ENCODE data around the gene SPEM3.
A peak's percentile ranks its signal among the peaks of the same experiment; 100 is the strongest.

SPEM3 gene

DNA sequence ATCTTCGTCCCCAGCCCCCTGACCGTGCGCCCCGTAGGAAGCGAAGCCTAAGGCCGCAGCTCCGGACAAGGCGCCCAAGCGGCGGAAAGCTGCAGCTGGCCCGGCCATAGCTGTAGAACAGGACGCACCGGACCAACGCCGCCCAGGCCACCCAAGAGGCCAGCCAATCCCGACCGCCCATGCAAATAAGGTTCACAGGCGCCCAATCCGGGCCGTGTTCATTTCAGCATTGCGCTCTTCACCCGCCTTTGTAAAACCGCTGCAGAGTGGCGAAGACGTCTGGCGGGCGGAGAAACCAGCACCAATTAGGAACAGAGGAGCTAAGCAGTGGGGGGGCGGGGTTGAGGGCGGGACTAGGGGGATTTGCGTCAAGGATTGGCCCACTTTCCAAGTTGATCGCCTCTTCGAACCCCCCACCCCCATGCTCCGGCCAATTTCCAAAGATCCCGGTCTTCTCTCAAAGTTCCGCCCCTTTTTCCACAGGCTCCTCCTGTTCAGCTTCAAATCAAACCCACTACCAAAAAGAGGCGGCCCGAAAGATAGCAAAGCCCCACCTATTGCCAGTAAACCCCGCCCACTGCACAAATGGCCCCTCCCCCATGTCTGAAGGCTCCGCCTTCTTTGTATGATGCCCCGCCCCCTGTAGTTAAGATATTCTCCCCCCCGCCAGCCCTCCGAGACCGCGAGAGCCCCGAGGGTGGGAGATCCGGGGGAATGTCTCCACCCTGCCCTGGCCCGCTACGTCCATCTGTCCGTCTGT is 24.5 kb upstream of the SPEM3 start, which contains the start of gene TMEM256:
Gene TMEM256, minus strand, starts transcription at position 121 of the 760 bp plus-strand sequence. Its CDS starts 13 bp downstream, at position 108.
- DNase-seq, result peak; percentile 96

DNA sequence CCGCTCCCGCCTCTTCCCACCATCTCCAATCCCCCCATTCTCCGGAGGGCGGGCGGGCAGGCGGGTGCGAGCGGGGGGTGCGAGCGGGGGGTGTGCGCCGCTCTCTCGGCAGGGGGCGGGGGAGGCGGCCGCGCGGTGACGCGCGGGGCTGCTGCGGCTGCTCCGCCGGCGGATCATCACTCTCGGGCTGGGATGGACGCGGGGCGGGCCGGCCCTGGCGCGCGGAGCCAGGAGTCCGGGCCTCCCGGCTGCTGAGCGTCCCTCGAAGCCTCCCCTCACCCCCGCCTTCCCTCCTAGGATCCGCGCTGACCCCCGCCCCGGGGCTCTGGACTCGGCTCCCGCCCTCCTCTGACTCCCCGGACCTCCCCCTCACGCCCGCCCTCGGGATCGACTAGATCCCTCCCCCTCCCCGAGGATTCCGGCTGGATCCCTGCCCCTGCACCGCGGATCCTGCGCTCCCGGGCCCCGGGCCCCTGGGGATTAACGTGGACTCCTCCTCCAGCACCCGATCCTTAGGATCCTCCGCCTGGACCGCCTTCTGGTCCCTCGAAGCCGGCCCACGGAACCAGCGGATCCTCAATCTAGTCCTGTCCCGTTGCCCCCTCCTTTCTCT is 23.8 kb upstream of the SPEM3 start:
- peak; percentile 61 for DNase-seq

DNA sequence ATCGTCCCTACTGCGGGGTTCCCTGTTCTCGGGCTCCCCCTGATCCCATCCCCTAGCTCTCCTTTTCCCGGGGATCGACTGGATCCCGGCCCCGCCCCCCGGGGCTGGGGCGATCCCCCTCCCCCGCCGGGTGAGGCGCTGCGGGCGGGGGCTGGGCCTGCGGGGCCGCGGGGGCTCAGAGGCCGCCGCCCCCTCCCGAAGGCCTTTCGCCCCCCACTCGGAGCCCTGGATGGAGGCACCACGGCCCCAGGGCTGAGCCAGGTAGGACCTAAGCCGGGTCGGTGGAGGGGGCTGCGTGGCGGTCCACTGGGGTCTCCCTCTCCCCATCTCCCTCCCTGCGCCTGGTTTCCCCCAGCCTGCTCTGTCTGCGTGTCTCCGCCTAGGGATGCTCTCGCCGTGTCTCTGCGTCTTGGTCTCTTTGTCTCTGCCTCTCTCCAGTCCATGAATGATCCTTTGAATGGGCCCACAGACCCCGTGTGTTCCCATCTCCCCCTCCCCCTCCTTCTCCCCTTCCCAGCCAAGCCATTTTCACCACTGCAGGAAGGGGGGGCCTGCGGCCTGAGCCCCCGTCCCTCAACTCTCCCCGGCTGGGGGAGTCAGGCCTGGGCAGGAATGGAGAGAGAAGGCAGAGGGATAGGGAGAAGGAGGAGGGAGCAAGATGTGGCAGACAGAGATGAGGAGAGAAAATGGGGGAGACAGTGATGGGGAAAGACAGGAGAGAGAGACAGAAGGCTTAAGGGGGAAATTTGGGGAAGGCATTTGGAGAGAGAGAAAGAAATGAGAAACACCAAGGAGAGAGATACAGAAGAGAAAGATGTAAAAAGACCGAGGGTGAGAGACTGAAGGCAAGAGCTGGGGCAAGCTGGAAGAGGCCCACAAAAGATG is 23.1 kb upstream of the SPEM3 start:
- DNase-seq, result no peak

DNA sequence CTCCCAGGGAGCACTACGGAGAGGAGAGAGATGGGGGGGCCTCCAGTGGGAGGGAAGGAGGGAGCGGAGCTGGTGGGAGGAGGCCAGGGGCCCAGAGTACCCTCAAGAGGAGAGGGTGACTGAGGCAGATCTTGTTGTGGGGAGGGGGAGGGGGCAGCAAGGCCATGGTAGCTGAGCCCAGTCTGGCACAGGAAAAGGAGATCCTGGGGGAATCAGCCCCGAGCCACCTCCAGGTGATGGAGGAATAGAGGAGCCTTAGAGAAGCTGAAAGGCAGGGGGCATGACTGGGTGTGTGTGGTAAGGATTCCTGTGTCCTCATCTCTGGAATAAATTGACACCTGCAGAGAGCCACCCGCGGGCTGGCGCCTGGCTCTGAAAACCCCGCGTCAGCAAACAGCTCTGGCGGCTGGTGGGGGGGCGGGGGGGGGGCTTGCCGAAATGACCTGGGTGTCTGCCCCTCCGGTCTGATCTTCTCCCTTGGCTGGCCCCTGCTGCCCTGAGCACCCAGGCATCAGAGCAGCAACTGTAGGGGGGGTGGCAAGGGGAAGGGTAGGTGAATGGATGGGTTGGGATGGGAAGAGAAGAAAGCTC is 22.3 kb upstream of the SPEM3 start:
- no peak for DNase-seq

GRCh38 chr17:7407082-7407481 is 21.6 kb upstream of the SPEM3 start:
- no peak for DNase-seq

- no peak for DNase-seq
These were observed 21.0 kb upstream of the SPEM3 start, which contains the start of gene NLGN2 for GRCh38 chr17:7407485-7408251. TSS of gene NLGN2 (plus strand) at chr17:7407845. CDS start at chr17:7408256, 411 bp downstream.

DNA sequence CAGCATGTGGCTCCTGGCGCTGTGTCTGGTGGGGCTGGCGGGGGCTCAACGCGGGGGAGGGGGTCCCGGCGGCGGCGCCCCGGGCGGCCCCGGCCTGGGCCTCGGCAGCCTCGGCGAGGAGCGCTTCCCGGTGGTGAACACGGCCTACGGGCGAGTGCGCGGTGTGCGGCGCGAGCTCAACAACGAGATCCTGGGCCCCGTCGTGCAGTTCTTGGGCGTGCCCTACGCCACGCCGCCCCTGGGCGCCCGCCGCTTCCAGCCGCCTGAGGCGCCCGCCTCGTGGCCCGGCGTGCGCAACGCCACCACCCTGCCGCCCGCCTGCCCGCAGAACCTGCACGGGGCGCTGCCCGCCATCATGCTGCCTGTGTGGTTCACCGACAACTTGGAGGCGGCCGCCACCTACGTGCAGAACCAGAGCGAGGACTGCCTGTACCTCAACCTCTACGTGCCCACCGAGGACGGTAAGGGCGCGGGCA is 20.4 kb upstream of the SPEM3 start:
- peak; percentile 21 for DNase-seq

GRCh38 chr17:7408863-7409262 is 19.8 kb upstream of the SPEM3 start:
- no peak for DNase-seq

GRCh38 chr17:7409716-7410115 is 18.9 kb upstream of the SPEM3 start:
- DNase-seq, result no peak

DNA sequence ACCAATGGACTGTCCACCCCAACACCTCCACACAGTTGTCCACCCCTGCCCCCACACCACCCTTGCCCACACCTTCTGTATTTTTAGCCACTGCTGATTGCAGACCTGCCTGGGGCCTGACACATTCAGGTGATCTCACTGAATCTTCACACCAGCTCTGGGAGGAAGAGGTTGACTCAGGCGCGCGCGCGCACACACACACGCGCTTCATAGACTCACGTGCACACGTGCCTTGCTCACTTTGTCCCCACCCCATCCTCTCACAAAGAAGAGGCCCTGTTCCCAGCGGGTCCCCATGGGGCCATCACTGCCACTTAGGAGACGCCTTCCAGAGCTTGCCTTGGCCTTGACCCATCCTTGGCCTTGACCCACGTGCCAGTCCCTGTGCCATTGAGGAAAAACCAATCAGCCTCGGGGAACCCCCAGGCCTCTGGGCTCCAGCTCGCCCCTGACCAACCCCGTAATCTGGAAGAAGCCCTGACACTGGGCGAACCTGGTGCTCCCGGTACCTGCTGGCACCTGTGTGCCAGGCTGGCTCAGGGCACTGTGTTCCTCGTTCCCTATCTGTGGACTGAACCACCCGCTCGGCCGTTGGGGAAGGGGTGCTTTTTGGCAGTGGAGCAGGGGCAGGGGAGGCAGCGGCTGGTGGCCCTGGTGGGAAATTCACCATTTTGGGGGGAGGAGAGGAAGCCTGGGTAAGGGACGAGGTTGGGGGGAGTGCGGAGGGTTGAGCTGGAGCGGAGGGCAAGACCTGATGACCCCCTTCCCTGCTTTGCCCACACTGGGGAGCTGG is 17.8 kb upstream of the SPEM3 start:
- DNase-seq, result no peak

DNA sequence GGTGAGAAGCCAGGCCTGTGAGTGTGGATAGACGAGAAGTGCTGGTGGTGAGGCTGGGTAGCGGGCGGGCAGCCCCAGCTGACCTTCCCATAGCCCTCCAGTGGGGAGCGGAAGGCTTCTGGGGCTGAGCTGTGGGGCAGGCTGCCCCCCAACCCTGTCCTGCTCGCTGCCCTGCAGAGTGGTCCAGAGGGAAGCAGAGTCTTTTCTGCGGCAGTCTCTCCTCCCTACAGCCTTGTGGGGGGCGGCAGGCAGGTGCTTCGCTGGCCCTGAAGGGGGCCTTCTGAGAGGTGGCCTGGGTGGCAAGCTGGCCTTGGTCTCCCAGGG is 17.3 kb upstream of the SPEM3 start:
- no peak for DNase-seq

DNA sequence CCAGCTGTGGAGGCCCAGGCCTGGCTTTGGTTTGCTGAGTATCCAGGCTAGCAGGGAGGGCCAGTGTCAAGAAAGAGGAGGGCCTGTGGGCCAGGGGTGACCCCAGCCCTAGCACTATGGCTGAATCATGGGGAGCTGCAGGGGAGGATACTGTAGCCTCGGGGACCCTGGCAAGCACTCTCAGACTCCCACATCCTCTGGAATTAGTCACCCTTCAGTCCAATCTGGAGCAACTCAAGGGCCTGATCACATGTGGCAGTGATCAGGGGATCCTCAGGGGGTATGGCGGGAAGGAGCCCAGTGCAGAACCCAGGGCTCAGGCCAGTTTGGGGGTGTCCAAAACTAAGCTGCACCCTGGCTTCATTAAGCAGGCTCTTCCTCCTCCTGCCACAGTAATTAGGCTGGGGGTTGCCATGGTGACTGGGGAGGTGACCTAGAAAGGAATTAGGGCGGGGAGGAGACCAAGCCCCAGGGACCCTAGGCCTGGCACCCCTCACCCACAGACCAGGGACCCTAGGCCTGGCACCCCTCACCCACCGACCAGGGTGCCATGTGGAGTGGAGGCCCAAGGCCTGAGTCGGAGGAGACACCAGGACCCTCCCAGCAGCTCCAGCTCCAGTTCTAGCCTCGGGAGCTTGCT is 15.2 kb upstream of the SPEM3 start:
- no peak for DNase-seq

DNA sequence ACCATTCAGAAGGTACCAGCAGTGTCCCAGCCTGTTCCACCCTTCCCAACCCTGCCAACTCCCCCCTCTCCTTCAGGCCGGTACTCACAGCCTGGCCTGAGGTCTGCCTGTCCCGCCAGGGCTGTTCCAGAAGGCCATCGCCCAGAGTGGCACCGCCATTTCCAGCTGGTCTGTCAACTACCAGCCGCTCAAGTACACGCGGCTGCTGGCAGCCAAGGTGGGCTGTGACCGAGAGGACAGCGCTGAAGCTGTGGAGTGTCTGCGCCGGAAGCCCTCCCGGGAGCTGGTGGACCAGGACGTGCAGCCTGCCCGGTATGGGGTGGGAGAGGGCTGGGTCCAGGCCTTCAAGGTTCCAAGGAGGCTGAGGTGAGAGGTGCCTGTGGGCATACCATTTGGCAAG is 13.8 kb upstream of the SPEM3 start:
- no peak for DNase-seq

DNA sequence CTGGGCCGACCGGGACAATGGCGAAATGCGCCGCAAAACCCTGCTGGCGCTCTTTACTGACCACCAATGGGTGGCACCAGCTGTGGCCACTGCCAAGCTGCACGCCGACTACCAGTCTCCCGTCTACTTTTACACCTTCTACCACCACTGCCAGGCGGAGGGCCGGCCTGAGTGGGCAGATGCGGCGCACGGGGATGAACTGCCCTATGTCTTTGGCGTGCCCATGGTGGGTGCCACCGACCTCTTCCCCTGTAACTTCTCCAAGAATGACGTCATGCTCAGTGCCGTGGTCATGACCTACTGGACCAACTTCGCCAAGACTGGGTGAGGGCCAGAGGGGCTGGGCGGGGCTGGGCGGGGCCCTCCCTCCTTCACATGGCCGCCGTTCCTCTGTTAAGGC is 12.9 kb upstream of the SPEM3 start:
- no peak for DNase-seq

DNA sequence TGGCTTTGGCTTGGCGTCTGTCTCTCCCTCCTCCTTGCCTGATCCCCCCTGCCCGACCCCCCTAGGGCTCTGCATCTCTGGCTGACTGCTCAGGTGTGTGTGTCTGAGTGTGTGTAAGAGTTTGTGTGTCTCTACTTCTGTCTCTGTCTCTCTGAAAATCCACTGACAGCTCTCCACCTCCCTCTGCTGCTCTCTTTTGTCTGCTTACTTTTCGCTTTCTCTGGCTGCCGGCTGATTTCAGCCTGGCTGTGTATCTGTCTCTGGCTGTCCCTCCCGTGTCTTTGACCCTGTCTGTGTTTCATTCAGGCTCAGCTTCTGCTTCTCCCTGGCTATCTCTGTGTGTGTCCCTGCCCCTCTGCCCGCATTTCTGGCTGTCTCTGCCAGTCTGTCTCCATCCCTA is 12.3 kb upstream of the SPEM3 start:
- DNase-seq, result no peak

- DNase-seq, result no peak
These were observed 11.5 kb upstream of the SPEM3 start for GRCh38 chr17:7417056-7417655.

GRCh38 chr17:7418472-7419152 is 10.0 kb upstream of the SPEM3 start:
- DNase-seq, result no peak

DNA sequence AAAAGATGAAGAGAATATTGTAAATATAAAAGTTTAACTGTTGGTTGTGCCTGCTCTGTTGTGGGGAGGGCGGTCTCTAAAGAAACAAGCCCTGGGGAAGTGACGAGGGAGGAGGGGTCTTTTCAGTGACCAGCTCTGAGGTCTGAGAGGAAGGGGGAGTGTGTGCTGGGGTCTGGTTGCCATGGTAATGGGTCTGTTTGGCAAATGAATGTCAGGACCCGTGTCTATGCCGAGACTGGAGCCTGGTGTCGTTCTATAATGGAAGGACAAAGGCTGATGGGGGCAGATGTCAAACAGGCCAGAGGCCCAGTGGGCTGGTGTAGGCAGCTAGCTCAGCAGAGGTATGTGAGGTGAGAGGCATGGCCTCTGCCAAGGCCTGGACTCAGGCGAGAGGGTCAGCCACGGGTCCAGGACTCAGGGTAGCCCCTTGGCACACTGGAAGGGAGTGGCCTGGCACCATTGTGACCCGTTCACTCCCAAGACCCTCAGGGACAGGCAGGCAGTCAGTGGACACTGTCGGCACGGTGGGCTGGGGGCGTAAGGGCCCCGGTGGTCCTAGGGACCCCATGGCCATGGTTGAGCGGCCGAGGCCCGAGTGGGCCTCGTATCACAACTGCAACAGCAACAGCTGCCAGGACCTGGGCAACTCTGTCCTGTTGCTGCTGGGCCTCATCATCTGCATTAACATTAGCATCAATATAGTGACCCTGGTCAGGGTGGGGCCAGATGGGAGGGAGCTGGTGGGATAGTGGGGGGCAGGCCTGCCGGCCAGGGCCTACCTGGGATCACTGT is 8.6 kb upstream of the SPEM3 start, which contains the start of gene SPEM1:
Gene SPEM1, plus strand, starts transcription at position 506 of the 792 bp plus-strand sequence. Its CDS starts 61 bp downstream, at position 567.
- no peak for DNase-seq

DNA sequence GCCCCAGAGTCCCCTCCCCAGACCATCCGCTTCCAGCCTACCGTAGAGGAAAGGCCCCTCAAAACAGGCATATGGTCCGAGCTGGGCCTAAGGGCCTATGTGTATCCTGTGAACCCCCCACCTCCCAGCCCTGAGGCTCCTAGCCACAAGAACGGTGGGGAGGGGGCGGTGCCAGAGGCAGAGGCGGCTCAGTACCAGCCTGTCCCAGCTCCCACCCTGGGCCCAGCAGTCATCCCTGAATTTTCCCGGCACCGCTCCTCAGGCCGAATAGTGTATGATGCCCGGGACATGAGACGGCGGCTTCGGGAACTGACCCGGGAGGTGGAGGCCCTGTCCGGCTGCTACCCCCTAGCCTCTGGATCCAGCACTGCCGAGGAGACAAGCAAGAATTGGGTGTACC is 7.5 kb upstream of the SPEM3 start:
- no peak for DNase-seq
